ENCODE data around the gene FBXO38. TPM values are rescaled to one million over a fixed set of nuclear protein-coding genes. Genes with fewer than 3 reads are reported as not detected.

FBXO38 gene
- total RNA-seq, 1 donor from 2014 or later, result 38.0 TPM

DNA sequence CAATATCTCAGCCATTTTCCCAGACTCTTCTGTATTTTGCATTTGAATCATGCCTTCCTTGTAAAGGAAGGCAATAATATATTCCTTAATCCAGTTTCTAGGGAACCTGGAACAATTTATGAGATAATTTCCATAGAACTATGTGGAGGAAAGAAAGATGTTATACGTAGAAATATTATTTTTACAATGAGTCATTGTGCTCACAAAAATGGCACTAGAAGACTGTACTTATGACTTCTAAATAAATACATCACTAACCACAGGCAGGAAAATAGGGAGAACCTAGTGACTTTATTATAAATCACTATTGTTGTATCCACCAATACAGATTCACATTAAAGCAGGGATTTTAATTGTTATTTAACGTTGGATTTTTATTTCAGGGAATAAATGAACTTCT lies 87.6 kb downstream of the FBXO38 start:
- no peak for DNase-seq
- TF ChIP-seq, protein P1, sequence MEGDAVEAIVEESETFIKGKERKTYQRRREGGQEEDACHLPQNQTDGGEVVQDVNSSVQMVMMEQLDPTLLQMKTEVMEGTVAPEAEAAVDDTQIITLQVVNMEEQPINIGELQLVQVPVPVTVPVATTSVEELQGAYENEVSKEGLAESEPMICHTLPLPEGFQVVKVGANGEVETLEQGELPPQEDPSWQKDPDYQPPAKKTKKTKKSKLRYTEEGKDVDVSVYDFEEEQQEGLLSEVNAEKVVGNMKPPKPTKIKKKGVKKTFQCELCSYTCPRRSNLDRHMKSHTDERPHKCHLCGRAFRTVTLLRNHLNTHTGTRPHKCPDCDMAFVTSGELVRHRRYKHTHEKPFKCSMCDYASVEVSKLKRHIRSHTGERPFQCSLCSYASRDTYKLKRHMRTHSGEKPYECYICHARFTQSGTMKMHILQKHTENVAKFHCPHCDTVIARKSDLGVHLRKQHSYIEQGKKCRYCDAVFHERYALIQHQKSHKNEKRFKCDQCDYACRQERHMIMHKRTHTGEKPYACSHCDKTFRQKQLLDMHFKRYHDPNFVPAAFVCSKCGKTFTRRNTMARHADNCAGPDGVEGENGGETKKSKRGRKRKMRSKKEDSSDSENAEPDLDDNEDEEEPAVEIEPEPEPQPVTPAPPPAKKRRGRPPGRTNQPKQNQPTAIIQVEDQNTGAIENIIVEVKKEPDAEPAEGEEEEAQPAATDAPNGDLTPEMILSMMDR (IDR thresholded peaks at IDR 0.05; ENCODE audit: borderline replicate concordance), result no peak
- no peak overlapping the region for H3K4me3 ChIP-seq
- H3K9me3 ChIP-seq (replicated peaks), result no peaks in the 10 kb centered on the region
- intact Hi-C loops (cut with micrococcal nuclease), result no loop called here
- no peaks in the 10 kb centered on the region for H3K27me3 ChIP-seq (ENCODE audit: low read depth)
- peaks cover 28% of the 10 kb centered on the region for H3K4me1 ChIP-seq
- H3K27ac ChIP-seq (replicated peaks), result no peak overlapping the region
- H3K36me3 ChIP-seq, result no peaks in the 10 kb centered on the region

DNA sequence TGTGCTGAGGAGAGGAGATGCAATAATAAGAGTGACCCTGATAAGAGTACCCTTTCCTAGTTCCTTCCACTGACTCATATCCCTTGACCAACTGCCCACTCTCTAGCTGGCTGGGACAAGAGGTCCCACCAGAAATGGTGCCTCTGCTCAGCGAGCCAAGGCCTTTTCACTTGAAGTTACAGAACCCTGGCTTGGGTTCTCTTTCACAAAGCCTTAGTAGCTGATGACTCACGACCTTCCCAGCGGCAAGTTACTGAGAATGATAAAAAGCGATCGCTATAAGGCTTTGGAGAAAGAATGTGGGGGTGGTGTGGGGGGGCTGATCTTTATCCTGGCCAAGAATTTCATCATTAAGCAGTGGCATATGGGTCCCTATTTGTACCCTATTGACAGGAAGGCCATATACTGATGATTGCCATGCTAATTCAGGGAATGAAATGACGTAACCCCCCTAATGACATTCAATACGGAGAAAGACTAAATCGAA lies 90.3 kb downstream of the FBXO38 start:
- Histone ChIP-seq H3K36me3 (no peaks in the 10 kb centered on the region), H3K4me1 (peaks cover 13% of the 10 kb centered on the region), H3K27ac (replicated peaks) (peak overlapping the region; percentile 78), H3K9me3 (replicated peaks) (no peaks in the 10 kb centered on the region), H3K27me3 (ENCODE audit: low read depth) (no peaks in the 10 kb centered on the region), H3K4me3 (no peak overlapping the region)
- intact Hi-C loops (cut with micrococcal nuclease), result no loop called here
- TF ChIP-seq, protein P1 (IDR thresholded peaks at IDR 0.05; ENCODE audit: borderline replicate concordance), result no peak
- DNase-seq, result peak; percentile 68

DNA sequence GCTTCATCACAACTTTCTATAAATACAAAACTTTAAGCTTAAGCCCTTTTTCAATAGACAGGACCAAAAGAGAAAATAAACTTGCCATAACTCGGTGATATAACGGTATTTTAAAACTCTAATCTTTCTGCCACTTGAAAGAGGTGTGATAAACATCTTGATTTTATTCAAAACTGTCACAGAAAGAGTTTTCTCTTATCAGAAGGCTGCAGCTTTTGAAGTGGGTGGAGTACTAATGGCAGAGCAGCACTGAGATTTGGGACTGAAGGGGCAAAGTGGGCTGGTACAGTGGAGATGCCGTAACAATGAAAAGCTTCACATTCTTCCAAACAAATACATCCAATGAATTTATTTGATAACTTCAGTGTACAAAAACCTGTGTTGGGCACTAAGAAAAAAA lies 92.5 kb downstream of the FBXO38 start:
- no peak overlapping the region for H3K27ac ChIP-seq (replicated peaks)
- H3K9me3 ChIP-seq (replicated peaks), result no peaks in the 10 kb centered on the region
- H3K27me3 ChIP-seq (ENCODE audit: low read depth), result no peaks in the 10 kb centered on the region
- TF ChIP-seq, protein P1 (IDR thresholded peaks at IDR 0.05; ENCODE audit: borderline replicate concordance), result no peak
- no peaks in the 10 kb centered on the region for H3K4me1 ChIP-seq
- no peak overlapping the region for H3K4me3 ChIP-seq
- no peaks in the 10 kb centered on the region for H3K36me3 ChIP-seq
- DNase-seq, result no peak
- intact Hi-C loops (cut with micrococcal nuclease), result no loop called here

DNA sequence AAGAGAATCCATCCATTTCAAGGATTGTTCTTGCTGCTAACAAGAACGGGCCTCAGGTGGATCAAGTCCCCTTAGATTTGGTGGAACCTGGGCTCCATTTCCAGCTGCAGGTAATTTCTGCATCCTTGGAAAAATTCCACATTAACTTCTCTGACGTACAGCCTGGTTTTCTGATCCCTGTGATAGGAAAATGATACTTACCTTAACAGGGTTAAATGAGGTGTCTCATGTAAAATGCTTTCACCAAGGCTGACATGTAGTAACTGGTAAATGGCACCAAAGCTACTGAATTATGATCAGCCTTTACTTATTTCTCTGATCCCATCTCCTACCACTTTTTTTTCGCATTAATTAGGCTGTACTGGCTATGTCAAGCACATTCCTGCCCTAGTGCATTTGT lies 93.7 kb downstream of the FBXO38 start:
- no peaks in the 10 kb centered on the region for H3K27me3 ChIP-seq (ENCODE audit: low read depth)
- H3K36me3 ChIP-seq, result no peaks in the 10 kb centered on the region
- intact Hi-C loops (cut with micrococcal nuclease), result no loop called here
- no peak overlapping the region for H3K27ac ChIP-seq (replicated peaks)
- DNase-seq, result no peak
- H3K4me3 ChIP-seq, result no peak overlapping the region
- H3K4me1 ChIP-seq, result peaks cover 7% of the 10 kb centered on the region
- no peaks in the 10 kb centered on the region for H3K9me3 ChIP-seq (replicated peaks)
- TF ChIP-seq, protein P1 (IDR thresholded peaks at IDR 0.05; ENCODE audit: borderline replicate concordance), result no peak

DNA sequence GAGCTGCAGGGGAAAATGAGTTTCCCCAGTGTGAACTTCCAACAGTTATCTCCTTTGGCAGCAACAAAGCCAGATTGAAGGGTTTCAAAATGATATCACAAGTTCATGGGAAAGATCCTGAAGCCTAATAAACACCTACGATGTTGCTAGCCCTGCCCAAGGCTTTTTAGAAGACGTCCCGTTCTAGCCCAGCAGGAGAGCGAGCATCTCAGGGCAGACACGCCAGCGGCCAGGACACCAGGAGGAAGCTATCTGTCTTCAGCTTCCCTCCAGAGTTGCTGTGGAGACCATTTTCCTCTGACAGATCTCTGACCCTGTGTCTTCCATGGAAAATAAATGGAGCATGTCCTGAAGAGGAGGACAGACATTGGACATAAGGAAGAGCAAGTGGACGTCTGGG lies 98.4 kb downstream of the FBXO38 start:
- no peaks in the 10 kb centered on the region for H3K9me3 ChIP-seq (replicated peaks)

More for the DNA sequence above, 98.4 kb downstream of the FBXO38 start:
- intact Hi-C loops (cut with micrococcal nuclease), result no loop called here
- peak overlapping the region; percentile 54 for H3K27ac ChIP-seq (replicated peaks)
- peaks cover 9% of the 10 kb centered on the region for H3K27me3 ChIP-seq (ENCODE audit: low read depth)
- peak overlapping the region; percentile 40 for H3K4me3 ChIP-seq
- no peak for DNase-seq
- no peaks in the 10 kb centered on the region for H3K36me3 ChIP-seq
- TF ChIP-seq, protein P1 (IDR thresholded peaks at IDR 0.05; ENCODE audit: borderline replicate concordance), result no peak
- peaks cover 7% of the 10 kb centered on the region for H3K4me1 ChIP-seq
